RCC 7860 (cell line): ENCODE data around the gene ATRNL1.
"Not testable (repeated sequence)": the region's sequence is repeated elsewhere in the genome, so short reads cannot be mapped to it uniquely, and the experiment has no call there.

Source experiments
- DNase-seq: peaks from one replicate; pipeline ENCODE4 v3.0.0-alpha.2; 2015; ENCODE audit warnings: low spot score
- FAIRE-seq: peaks from 2 replicates; lab custom pipeline; 2012; peaks lifted over from hg19 to GRCh38; lab: Jason Lieb, UNC

The ATRNL1 gene

DNA sequence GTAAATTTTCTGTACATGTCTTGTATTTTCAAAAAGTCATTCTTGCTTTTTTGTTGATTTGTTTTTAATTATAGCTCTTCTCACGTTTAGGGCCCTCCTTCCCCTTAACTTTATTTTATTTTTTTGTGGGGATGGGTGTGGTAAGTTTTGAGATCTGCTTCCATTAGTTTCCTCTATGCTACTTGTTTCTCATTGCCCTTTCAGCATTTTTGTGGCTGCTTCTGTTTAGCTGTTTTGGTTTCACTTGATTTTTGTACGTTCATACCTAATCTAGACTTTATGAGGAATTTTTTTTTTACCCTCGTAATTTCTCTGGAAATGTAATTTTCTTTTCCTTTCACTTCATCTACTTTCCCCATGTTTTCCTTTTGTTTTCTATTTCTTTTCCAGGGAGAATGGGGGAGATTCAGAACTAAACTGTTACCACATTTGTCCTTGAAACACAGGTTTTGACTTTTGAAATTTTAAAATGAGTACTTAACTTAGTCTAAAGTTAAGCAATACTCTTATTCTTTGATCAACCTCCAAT lies 80.8 kb downstream of the ATRNL1 start:
- DNase-seq (no peak), FAIRE-seq (no peak)

GRCh38 chr10:115207276-115207675 lies 114.1 kb downstream of the ATRNL1 start:
- DNase-seq, FAIRE-seq: not testable (repeated sequence)

- FAIRE-seq (no peak), DNase-seq (no peak)
These were observed 116.0 kb downstream of the ATRNL1 start for GRCh38 chr10:115209133-115209532.

GRCh38 chr10:115214829-115215228 lies 121.7 kb downstream of the ATRNL1 start:
- FAIRE-seq, result no peak
- DNase-seq, result no peak

DNA sequence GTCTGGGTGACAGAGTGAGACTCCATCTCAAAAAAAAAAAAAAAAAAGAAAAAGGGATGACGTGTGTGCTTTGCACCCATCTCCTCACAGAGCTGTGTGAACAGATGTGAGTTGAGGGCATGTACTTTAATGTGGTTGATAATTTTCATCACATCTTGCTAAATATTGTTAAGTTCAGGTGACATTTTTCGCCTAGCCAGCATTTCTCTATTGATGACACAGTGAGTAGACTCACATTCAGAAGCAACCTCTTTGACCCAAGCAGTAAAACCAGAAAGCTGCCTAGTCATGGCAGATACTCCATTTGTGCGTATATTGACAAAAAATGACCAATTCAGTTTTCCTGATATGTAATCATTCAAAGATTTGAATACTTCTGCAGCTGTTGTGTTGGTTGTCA lies 126.0 kb downstream of the ATRNL1 start:
- FAIRE-seq (no peak), DNase-seq (no peak)

- DNase-seq (no peak), FAIRE-seq (no peak)
These were observed 128.9 kb downstream of the ATRNL1 start for GRCh38 chr10:115222039-115222438.

DNA sequence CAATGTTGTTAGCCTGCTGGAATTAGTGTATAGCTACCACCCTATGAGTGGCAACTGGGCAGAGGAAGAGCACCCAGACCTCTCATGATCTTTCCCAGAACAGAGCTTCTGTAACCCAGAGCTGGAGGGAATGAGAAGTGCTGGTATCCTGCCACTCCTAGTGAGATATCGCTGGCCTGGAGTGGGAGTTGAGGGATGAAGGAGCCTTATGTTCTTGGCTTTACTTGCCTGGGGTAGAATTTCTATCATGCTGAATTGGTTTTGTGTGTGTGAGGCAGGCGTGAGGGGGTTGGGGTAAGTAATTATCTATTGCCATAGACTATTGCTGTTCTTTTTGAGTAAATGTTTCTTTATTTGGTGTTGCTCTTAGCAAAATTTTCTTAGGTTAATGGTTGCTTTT lies 146.6 kb downstream of the ATRNL1 start:
- DNase-seq (no peak), FAIRE-seq (no peak)

- DNase-seq (no peak), FAIRE-seq (no peak)
These were observed 157.6 kb downstream of the ATRNL1 start for GRCh38 chr10:115250784-115251183.

- FAIRE-seq, DNase-seq: not testable (repeated sequence)
These were observed 160.6 kb downstream of the ATRNL1 start for GRCh38 chr10:115253765-115254164.

DNA sequence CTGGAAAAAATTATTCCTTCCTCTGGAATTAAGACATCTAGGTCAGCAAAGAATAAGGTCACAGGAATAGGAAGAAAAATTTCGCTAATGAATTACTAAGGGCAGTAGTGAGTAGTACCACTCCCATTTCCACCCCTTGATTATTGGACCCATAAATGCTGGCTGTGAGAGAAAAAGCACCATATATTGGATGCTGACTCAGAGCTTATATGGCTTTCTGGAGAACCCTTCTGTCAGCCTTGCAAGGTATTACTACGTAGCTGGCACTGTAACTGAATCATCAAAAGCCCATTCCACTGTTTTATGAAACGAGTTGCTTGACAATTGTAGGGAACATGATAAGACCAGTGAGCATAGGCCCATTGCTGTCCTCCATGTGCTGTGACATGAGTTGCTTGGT lies 179.3 kb downstream of the ATRNL1 start:
- no peak for FAIRE-seq
- DNase-seq, result no peak

DNA sequence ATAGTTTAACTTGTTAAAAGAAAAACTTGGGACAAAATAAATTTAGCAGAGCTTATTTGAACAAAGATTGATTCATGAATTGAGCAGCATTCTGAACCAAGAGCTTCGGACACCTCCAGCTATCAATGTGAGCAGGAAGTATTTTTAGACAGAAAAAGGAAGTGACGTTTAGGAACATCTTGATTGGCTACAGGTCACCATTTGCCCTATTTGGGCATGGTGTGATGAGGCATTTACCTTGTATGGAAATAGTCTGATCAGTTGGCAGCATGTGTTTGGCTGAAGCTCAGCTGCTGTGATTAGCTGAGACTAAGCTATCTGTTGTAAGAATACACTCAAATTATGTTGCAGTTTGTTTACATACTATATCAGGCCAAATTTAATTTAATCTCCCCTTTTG lies 185.1 kb downstream of the ATRNL1 start:
- FAIRE-seq (no peak), DNase-seq (no peak)

DNA sequence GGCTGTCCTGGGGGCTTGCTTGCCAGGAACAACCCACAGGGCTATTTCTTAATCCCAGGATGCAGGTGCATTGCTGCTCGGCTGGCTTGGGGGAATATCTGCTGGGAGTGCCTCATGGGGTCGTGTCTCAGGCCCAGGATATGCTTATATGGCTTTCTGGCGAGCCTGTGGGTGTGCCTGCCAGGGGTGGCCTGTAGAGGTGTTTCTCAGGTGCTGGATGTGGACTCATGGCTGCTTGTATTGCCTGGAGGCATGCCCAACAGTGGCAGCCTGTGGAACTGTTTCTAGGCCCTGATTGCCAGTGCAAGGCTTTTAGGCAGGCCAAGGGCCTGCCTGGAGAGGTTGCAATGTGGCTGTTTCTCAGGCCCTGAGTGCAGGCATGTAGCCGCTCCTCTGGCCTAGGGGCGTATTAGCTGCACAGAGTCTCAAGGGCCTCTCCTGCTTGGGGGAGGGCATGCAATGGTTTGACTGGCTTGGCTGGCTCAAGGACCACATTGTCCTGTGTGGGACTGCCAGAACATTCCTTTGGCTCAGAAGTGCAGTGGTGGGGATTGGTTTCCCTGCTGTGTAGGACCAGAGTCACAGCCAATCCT lies 202.1 kb downstream of the ATRNL1 start:
- no peak for FAIRE-seq

DNA sequence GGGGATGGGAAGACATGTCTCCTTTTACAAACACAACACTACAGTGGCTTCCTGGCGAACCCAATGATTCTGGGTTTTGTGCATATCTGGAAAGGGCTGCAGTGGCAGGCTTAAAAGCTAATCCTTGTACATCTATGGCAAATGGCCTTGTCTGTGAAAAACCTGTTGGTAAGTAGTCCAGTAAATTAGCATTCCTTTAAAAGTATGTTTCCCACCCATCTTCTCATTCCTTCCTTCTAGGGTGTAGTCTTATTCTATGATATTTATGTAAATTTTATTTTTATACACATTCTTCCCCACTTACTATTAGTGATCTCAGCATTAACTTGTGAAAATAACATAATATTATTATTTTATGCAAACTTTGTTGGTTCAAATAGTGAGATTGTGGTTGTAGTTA lies 206.9 kb downstream of the ATRNL1 start:
- DNase-seq, result no peak
- no peak for FAIRE-seq

More for the DNA sequence above, 202.1 kb downstream of the ATRNL1 start:
- no peak for DNase-seq

GRCh38 chr10:115319669-115320068 lies 226.5 kb downstream of the ATRNL1 start:
- not testable (repeated sequence) for FAIRE-seq, DNase-seq

- DNase-seq (no peak), FAIRE-seq (no peak)
These were observed 228.2 kb downstream of the ATRNL1 start for GRCh38 chr10:115321360-115321759.

DNA sequence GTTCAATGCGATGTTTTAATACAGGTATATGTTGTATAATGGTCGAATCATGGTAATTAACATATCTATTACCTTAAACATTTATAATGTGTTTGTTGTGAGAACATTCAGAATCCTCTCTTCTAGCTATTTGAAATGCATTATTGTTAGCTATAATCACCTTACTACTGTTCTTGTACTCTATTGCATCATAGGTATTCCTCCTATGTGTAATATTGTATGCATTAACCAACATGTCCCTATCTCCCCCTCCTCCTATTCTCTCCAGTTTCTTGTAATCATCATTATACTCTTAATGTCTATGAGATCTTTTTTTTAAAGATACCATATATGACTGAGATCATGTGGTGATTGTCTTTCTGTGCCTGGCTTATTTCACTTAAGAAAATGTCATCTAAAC lies 235.2 kb downstream of the ATRNL1 start:
- no peak for FAIRE-seq
- DNase-seq, result no peak

DNA sequence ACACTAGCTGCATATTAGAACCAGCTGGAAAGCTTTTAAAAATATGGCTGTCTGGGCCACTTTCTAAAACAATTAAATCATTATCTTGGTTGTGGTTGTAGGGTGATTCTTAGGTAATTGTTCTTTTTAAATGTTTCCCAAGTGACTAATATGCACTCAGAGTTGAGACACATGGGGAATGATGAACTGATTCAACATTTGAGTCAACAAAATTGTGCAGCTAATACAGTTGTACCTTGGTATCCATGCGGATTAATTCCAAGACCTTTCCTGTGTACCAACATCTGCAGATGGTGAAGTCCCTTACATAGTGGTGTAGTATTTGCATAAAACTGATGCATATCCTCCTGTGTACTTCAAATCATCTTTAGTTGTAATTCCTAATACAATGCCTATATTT lies 242.2 kb downstream of the ATRNL1 start:
- DNase-seq (no peak), FAIRE-seq (no peak)

GRCh38 chr10:115355162-115355760 lies 262.1 kb downstream of the ATRNL1 start:
- FAIRE-seq (peak; percentile 71), DNase-seq (peak; percentile 55)

- FAIRE-seq, DNase-seq: not testable (repeated sequence)
These were observed 274.8 kb downstream of the ATRNL1 start for GRCh38 chr10:115367920-115368319.

GRCh38 chr10:115379064-115379463 lies 285.9 kb downstream of the ATRNL1 start:
- DNase-seq, result no peak
- no peak for FAIRE-seq

GRCh38 chr10:115384665-115385064 lies 291.5 kb downstream of the ATRNL1 start:
- no peak for FAIRE-seq
- no peak for DNase-seq

- no peak for FAIRE-seq
- no peak for DNase-seq
These were observed 297.4 kb downstream of the ATRNL1 start for GRCh38 chr10:115390607-115391006.

DNA sequence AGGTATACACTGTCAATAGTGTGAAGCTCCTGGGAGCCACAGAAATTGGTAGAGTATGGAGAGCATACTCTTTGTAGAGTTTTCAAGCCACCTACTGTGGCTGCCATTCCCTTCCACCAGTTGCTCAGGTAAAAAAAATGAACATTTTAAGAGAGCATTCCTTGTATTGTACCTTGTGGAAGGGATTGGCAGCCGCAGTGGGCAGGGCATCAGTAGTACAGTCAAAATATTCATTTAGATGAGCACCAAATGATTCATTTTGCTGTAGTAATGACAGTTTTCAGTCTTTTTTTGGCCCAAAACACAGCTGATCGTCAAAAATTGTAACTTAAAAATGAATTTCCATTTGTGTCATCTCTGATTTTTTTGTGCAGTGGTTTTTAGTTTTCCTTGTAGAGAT lies 304.9 kb downstream of the ATRNL1 start:
- DNase-seq (no peak), FAIRE-seq (no peak)
